Measurements from ENCODE around the gene OR13D1. TPM values are rescaled to one million over a fixed set of nuclear protein-coding genes. Genes with fewer than 3 reads are reported as not detected.

The OR13D1 gene, protein sequence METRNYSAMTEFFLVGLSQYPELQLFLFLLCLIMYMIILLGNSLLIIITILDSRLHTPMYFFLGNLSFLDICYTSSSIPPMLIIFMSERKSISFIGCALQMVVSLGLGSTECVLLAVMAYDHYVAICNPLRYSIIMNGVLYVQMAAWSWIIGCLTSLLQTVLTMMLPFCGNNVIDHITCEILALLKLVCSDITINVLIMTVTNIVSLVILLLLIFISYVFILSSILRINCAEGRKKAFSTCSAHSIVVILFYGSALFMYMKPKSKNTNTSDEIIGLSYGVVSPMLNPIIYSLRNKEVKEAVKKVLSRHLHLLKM
- not detected for total RNA-seq

DNA sequence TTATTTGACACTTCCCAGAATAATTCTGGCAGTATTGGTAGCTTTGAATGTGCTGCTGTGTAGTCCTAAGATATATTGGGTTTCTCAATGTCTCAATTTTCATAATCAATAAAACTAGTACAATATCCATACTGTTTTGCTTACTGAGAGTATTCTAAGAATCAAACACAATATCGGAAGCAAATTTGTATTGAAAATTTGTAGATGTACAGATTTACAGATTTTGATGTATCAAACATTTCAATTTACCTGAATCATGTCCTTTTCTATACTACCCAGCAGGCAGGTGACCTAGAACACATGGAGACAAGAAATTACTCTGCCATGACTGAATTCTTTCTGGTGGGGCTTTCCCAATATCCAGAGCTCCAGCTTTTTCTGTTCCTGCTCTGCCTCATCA lies at the start of gene OR13D1:
TSS of gene OR13D1 (plus strand) at position 301 of the 400 bp plus-strand sequence. CDS start at position 301, 0 bp downstream.
- whole genome bisulfite sequencing = 95% methylated on average over 1 of the region's 1 CpG
- H3K36me3 ChIP-seq = no peaks in the 10 kb centered on the region
- DNase-seq (ENCODE audit: low spot score in 2 of 2) = no peak
- no peaks in the 10 kb centered on the region for H3K9me3 ChIP-seq
- H3K4me1 ChIP-seq = no peaks in the 10 kb centered on the region
- TF ChIP-seq POLR2A (IDR thresholded peaks at IDR 0.05) (no peak), POLR2AphosphoS5 (IDR thresholded peaks at IDR 0.05) (no peak), EP300 (IDR thresholded peaks at IDR 0.05) (no peak)
- TF ChIP-seq, protein P1, sequence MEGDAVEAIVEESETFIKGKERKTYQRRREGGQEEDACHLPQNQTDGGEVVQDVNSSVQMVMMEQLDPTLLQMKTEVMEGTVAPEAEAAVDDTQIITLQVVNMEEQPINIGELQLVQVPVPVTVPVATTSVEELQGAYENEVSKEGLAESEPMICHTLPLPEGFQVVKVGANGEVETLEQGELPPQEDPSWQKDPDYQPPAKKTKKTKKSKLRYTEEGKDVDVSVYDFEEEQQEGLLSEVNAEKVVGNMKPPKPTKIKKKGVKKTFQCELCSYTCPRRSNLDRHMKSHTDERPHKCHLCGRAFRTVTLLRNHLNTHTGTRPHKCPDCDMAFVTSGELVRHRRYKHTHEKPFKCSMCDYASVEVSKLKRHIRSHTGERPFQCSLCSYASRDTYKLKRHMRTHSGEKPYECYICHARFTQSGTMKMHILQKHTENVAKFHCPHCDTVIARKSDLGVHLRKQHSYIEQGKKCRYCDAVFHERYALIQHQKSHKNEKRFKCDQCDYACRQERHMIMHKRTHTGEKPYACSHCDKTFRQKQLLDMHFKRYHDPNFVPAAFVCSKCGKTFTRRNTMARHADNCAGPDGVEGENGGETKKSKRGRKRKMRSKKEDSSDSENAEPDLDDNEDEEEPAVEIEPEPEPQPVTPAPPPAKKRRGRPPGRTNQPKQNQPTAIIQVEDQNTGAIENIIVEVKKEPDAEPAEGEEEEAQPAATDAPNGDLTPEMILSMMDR (IDR thresholded peaks at IDR 0.05) = no peak
- no peak within 1 kb of the TSS for H3K4me3 ChIP-seq
- no peaks in the 10 kb centered on the region for H3K27me3 ChIP-seq
- H3K27ac ChIP-seq = no peak within 1 kb of the TSS

DNA sequence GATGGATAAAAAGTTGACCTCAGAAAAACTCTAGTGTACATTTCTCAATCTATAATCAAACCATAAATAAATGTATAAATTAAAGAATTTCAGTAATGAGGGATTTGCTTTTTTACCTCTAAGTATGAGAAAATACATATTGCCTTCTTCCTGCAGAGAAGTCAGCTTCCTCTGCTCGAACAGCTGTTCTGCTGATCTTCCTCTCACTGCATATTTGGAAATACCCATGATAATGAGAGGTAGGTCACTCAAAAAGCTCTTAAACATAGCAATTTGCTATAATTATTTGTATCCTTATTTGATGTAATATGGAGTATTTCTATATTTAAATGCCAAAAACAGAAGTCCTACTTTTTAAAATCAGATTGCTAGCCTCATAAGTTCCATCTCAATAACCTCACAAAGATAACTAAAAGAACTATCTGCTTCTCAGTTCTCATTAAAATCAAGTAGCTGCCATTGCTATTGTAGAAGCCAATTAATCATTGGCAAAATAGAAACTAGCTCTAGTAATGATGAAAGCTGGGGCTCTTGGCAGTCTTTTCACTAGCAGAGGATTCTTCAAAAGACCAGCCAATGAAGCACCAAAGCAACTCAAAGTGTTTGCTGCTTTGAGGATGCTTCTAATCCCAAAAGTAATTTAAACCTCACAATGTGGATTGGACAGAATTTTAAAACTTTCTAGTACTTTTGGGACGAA lies 35.7 kb upstream of the OR13D1 start:
- Histone ChIP-seq H3K4me1 (no peaks in the 10 kb centered on the region), H3K9me3 (no peaks in the 10 kb centered on the region), H3K4me3 (no peak overlapping the region), H3K36me3 (no peaks in the 10 kb centered on the region), H3K27ac (no peak overlapping the region), H3K27me3 (no peaks in the 10 kb centered on the region)
- no peak for TF ChIP-seq POLR2A (IDR thresholded peaks at IDR 0.05)
- no peak for TF ChIP-seq POLR2AphosphoS5 (IDR thresholded peaks at IDR 0.05)
- no peak for TF ChIP-seq EP300 (IDR thresholded peaks at IDR 0.05)
- TF ChIP-seq, protein P1 (IDR thresholded peaks at IDR 0.05) = no peak
- WGBS = 55% methylated on average over 2 of the region's 2 CpGs
- DNase-seq (ENCODE audit: low spot score in 2 of 2) = no peak

DNA sequence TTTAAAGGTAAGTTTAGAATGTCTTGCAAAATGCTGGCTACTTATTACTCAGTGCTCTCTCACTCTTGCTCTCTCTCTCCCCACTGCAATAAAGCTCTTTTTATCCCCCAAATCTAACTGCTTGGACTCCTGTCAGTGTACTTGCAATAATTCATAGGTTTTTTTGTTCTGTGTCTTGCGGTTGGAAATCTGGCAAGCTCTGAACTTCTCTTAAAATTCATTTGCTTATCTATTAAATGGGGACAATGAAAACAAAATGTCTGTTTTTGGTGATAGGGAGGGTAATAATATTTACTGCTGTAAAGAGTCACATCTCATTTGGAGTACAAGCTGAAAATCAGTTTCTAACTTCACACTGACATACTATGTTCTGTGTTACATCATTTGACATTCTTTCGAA lies 18.7 kb upstream of the OR13D1 start:
- TF ChIP-seq EP300 (IDR thresholded peaks at IDR 0.05) (no peak), POLR2A (IDR thresholded peaks at IDR 0.05) (no peak), POLR2AphosphoS5 (IDR thresholded peaks at IDR 0.05) (no peak)
- TF ChIP-seq, protein P1 (IDR thresholded peaks at IDR 0.05) = no peak
- WGBS = 53% methylated on average over 2 of the region's 2 CpGs
- Histone ChIP-seq H3K27ac (no peak overlapping the region), H3K4me1 (no peaks in the 10 kb centered on the region), H3K4me3 (no peak overlapping the region), H3K36me3 (no peaks in the 10 kb centered on the region), H3K27me3 (no peaks in the 10 kb centered on the region), H3K9me3 (no peaks in the 10 kb centered on the region)
- no peak for DNase-seq (ENCODE audit: low spot score in 2 of 2)

DNA sequence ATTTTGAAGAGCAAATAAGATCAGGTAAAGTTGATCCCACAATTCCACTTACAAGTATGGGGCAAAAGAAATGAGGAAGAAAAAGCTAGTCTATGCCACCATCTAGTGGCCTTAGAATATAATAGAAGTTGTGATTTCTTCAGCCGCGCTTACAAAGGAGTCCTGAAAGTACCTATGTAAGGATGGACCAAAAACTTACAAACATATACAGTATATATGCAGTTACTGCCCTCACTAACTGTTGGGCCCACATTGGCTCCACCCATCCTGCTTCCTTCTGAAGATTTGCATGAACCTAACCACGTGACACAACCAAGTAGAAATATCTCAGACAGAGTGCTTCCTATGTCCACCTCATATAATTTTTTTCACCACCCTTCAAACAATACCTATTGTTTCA lies 11.7 kb upstream of the OR13D1 start:
- no peaks in the 10 kb centered on the region for H3K4me1 ChIP-seq
- H3K36me3 ChIP-seq = no peaks in the 10 kb centered on the region
- DNase-seq (ENCODE audit: low spot score in 2 of 2) = no peak
- no peak overlapping the region for H3K4me3 ChIP-seq
- no peak overlapping the region for H3K27ac ChIP-seq
- TF ChIP-seq POLR2A (IDR thresholded peaks at IDR 0.05) (no peak), POLR2AphosphoS5 (IDR thresholded peaks at IDR 0.05) (no peak), EP300 (IDR thresholded peaks at IDR 0.05) (no peak)
- TF ChIP-seq, protein P1 (IDR thresholded peaks at IDR 0.05) = no peak
- no peaks in the 10 kb centered on the region for H3K27me3 ChIP-seq
- WGBS = 13% methylated on average over 3 of the region's 3 CpGs
- H3K9me3 ChIP-seq = no peaks in the 10 kb centered on the region

DNA sequence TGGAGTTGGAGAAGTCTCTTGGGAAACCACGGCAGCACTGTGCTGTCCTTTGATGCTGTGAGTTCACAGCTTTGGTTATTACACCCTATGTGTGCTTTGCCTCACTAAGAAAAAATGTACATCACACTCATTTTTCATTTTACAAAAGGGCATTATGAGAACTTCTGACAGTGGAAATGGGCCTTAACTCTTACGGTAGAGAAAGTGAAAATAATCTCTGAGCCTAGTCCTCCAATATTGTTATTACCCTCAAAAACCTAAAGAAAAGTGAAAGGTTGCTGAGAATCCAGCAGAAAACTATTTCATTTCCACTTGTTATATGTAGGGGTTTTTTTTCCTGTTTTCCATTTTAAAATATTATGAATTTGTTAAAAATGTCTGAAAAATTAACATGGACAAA lies 8.2 kb upstream of the OR13D1 start:
- H3K27me3 ChIP-seq = no peaks in the 10 kb centered on the region
- no peaks in the 10 kb centered on the region for H3K4me1 ChIP-seq
- no peaks in the 10 kb centered on the region for H3K9me3 ChIP-seq
- no peak for TF ChIP-seq EP300 (IDR thresholded peaks at IDR 0.05)
- TF ChIP-seq, protein P1 (IDR thresholded peaks at IDR 0.05) = no peak
- 45% methylated on average over 2 of the region's 2 CpGs for WGBS
- no peak overlapping the region for H3K4me3 ChIP-seq
- no peak overlapping the region for H3K27ac ChIP-seq
- no peak for DNase-seq (ENCODE audit: low spot score in 2 of 2)
- H3K36me3 ChIP-seq = no peaks in the 10 kb centered on the region
